Naive thymus-derived CD4-positive, alpha-beta T cell (primary cell): ENCODE data around the gene CLCN7. TPM values are rescaled to one million over a fixed set of nuclear protein-coding genes. Genes with fewer than 3 reads are reported as not detected.
A peak's percentile ranks its signal among the peaks of the same experiment; 100 is the strongest.

Experiments used
- ATAC-seq: fragments of 150-1000 bp; cut with Tn5 transposase; 2 replicates; pipeline ENCODE4 v1.10.0; 2021; ENCODE audit warnings: mild to moderate bottlenecking, moderate library complexity
- CTCF ChIA-PET: fragments of 350-600 bp; sonication (Branson Sonifier 250); formaldehyde crosslinking; loops from one replicate; lab custom pipeline; 2021; ENCODE audit warnings: antibody characterized with exemption; lab: Charles Lee
- POLR2A ChIA-PET: fragments of 350-600 bp; sonication (Branson Sonifier 250); formaldehyde crosslinking; loops from one replicate; lab custom pipeline; 2021; ENCODE audit warnings: antibody characterized with exemption, inconsistent platforms; lab: Charles Lee
- DNase-seq, 9 donors: peaks; one replicate each; pipeline versions ENCODE4 v3.0.0 to v3.0.0-alpha.2; 2020 to 2022; ENCODE audit warnings: mixed read lengths in 1 of 9
- H3K27ac ChIP-seq: one replicate; pipeline ENCODE4 v1.7.0; 2013; ENCODE audit warnings: mild to moderate bottlenecking, low read depth, low read length, moderate library complexity
- H3K27me3 ChIP-seq, 2 donors: one replicate each; pipeline ENCODE4 v1.7.0; 2013; ENCODE audit warnings: low read length in 2 of 2, mild to moderate bottlenecking in 2 of 2, moderate library complexity in 2 of 2; ENCODE audit not compliant: control insufficient read depth in 2 of 2, insufficient read depth in 2 of 2
- H3K36me3 ChIP-seq, 3 experiments: 1 replicate in 2 of 3; 2 replicates in 1 of 3; pipeline ENCODE4 v1.7.0; 2013; ENCODE audit warnings: low read length in 3 of 3, mild to moderate bottlenecking in 3 of 3, moderate library complexity in 1 of 3; ENCODE audit not compliant: insufficient read depth in 3 of 3, control insufficient read depth in 2 of 3
- H3K4me1 ChIP-seq, 2 donors: one replicate each; pipeline ENCODE4 v1.7.0; 2013; ENCODE audit warnings: low read length in 2 of 2, mild to moderate bottlenecking in 2 of 2, moderate library complexity in 1 of 2; ENCODE audit not compliant: control insufficient read depth in 2 of 2, insufficient read depth in 2 of 2
- H3K4me3 ChIP-seq: 2 replicates; pipeline ENCODE4 v1.7.0; 2013; ENCODE audit warnings: mild to moderate bottlenecking, low read length
- H3K9me3 ChIP-seq, 3 experiments: 1 replicate in 2 of 3; 2 replicates in 1 of 3; pipeline ENCODE4 v1.7.0; 2013; ENCODE audit warnings: low read length in 3 of 3; ENCODE audit not compliant: control insufficient read depth in 2 of 3
- H3K27ac Mint-ChIP-seq, 9 donors: one replicate each; pipeline ENCODE4 v1.8.0; 2020 to 2022; ENCODE audit warnings: mixed read lengths in 9 of 9, mild to moderate bottlenecking in 8 of 9, moderate library complexity in 5 of 9, inconsistent platforms in 2 of 9
- H3K27me3 Mint-ChIP-seq, 5 donors: one replicate each; pipeline ENCODE4 v1.8.0; 2021 to 2022; ENCODE audit warnings: mixed read lengths in 5 of 5, mild to moderate bottlenecking in 1 of 5
- H3K36me3 Mint-ChIP-seq, 5 donors: one replicate each; pipeline ENCODE4 v1.8.0; 2020 to 2022; ENCODE audit warnings: mixed read lengths in 5 of 5, mild to moderate bottlenecking in 3 of 5, inconsistent platforms in 1 of 5
- H3K4me1 Mint-ChIP-seq, 7 donors: one replicate each; pipeline ENCODE4 v1.8.0; 2020 to 2022; ENCODE audit warnings: mixed read lengths in 7 of 7, mild to moderate bottlenecking in 3 of 7, inconsistent platforms in 1 of 7
- H3K4me3 Mint-ChIP-seq, 10 donors: one replicate each; pipeline ENCODE4 v1.8.0; 2020 to 2022; ENCODE audit warnings: mild to moderate bottlenecking in 10 of 10, mixed read lengths in 10 of 10, moderate library complexity in 6 of 10, inconsistent platforms in 2 of 10
- H3K9me3 Mint-ChIP-seq, 11 donors: one replicate each; pipeline ENCODE4 v1.8.0; 2020 to 2022; ENCODE audit warnings: mixed read lengths in 11 of 11, mild to moderate bottlenecking in 4 of 11, inconsistent platforms in 1 of 11, moderate library complexity in 1 of 11
- intact Hi-C, 2 donors: fragments of 100-400 bp; cut with micrococcal nuclease; formaldehyde crosslinking; loops; one replicate each; pipeline ENCODE4 v1.15.1; 2023
- polyA plus RNA-seq, 2 donors: library from polyadenylated mRNA; unstranded; fragments of 300-500 nt; fragmentation: Illumina TruSeq; gene quantifications; one replicate each; pipeline ENCODE4 v1.2.3, GENCODE V29; 2021
- total RNA-seq, 6 experiments: library from RNA in 5 of 6; stranded (reverse) in 5 of 6; gene quantifications; 1 replicate in 5 of 6; 2 replicates in 1 of 6; pipeline ENCODE4 v1.2.3 and lab custom pipeline; 2021 to 2026

The CLCN7 gene
- total and polyA plus RNA-seq, 7 experiments from 2014 or later = 17.0 to 140 (median 106) TPM

DNA sequence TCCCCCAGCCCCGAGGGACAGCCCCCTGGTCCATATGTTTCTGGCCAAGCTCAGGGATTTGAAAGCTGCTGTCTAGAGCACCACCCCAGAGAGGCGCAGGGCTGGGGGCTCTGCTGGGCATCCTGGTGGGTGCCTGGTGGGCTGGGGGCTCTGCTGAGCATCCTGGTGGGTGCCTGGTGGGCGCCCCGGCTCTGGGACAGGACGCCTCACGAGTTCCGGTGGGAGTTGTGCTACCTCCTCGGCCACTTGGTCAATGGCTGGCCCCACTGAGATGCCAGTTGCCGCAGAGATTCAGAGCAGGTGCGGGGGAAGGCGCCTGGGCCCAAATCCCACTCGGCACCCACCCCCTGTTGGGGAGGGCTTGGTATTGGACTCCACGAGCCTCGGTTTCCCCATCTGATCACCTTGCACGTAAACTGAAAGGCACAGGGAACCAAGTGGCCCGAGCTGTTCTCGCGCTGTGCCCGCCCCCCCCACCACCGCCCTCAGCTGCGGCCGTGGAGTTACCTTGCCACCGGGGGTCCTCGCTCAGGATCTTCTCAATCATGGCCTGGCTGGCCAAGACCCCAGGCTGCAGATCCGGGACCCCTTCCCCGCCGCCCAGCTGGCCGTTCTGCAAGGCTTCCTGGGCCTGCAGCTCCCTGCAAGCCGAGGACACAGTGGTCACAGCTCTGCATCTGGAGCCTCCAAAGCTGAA lies 73.6 kb downstream of the CLCN7 start:
- intact Hi-C loops = no loop called here
- H3K27ac Mint-ChIP-seq = no peak overlapping the region
- ChIA-PET CTCF (no interaction called here), POLR2A (interaction anchor here (0.9 kb wide), 1 partner anchor 13 kb away, joined by 3 read pairs; the partner anchor contains the start of gene UNKL)
- DNase-seq = no peak
- no peak overlapping the region for H3K27ac ChIP-seq
- H3K9me3 Mint-ChIP-seq = peaks cover 0 to 2% (median 0%) of the 10 kb centered on the region in 11 donors
- H3K36me3 ChIP-seq = peaks cover 0 to 75% (median 21%) of the 10 kb centered on the region in 3 experiments
- no peaks in the 10 kb centered on the region for H3K9me3 ChIP-seq
- H3K4me1 ChIP-seq = no peaks in the 10 kb centered on the region
- H3K36me3 Mint-ChIP-seq = peaks cover 0 to 27% (median 5%) of the 10 kb centered on the region in 5 donors
- ATAC-seq = no peak
- no peak overlapping the region for H3K4me3 Mint-ChIP-seq
- H3K27me3 Mint-ChIP-seq = no peaks in the 10 kb centered on the region
- H3K27me3 ChIP-seq = no peaks in the 10 kb centered on the region
- peaks cover 0 to 17% (median 12%) of the 10 kb centered on the region in 7 donors for H3K4me1 Mint-ChIP-seq
- H3K4me3 ChIP-seq = no peak overlapping the region

DNA sequence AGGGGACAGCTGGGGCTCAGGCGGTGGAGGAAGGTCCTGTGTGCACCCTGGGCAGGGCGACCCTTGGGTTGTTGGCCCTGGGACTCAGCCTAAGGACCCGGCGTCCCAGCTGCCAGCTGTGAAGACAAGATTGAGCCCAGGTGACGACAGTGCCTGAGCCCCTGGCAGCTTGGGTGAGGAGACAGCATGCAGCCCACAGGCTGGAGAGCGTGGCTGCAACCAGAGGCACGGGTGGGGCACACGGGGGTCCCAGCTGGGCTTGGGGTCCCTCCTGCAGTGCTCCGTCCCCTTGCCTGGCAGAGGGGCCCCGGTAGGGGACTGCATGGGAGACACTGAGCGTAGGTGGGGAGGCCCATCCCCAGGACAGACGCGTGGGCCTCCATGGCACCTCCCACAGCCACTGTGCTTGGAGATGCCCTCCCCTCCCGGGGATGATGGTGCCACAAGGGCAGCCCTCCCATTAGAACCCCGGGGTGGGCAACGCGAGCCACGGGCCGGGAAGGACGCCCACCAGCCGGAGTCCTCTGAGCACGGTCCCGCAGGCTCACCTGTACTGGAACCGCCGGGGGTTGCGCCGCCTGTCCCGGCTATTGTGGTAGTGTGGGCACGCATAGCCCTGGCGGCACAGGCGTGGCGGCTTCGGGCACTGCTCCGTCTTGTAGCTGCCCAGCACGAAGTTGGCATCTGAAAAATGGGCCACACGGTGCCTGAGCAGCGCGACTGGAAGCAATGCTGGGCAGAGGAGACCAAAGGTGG lies 75.8 kb downstream of the CLCN7 start:
- Histone ChIP-seq H3K36me3 (peaks cover 0 to 81% (median 18%) of the 10 kb centered on the region in 3 experiments), H3K9me3 (no peaks in the 10 kb centered on the region), H3K27ac (no peak overlapping the region), H3K27me3 (no peaks in the 10 kb centered on the region), H3K4me3 (no peak overlapping the region), H3K4me1 (no peaks in the 10 kb centered on the region)
- CTCF ChIA-PET = no interaction called here
- H3K9me3 Mint-ChIP-seq = peaks cover 0 to 2% (median 0%) of the 10 kb centered on the region in 11 donors
- POLR2A ChIA-PET = interaction anchor here (0.7 kb wide), 1 partner anchor 87 kb away, joined by 3 read pairs; no protein-coding TSS in a partner anchor
- intact Hi-C loops = no loop called here
- peaks cover 0 to 28% (median 5%) of the 10 kb centered on the region in 5 donors for H3K36me3 Mint-ChIP-seq
- DNase-seq (no peak), ATAC-seq (no peak)
- H3K4me1 Mint-ChIP-seq = peaks cover 0 to 7% (median 4%) of the 10 kb centered on the region in 7 donors
- no peak overlapping the region for H3K4me3 Mint-ChIP-seq
- peak overlapping the region in 1 of 9 donors; percentile 56 for H3K27ac Mint-ChIP-seq
- H3K27me3 Mint-ChIP-seq = no peaks in the 10 kb centered on the region

DNA sequence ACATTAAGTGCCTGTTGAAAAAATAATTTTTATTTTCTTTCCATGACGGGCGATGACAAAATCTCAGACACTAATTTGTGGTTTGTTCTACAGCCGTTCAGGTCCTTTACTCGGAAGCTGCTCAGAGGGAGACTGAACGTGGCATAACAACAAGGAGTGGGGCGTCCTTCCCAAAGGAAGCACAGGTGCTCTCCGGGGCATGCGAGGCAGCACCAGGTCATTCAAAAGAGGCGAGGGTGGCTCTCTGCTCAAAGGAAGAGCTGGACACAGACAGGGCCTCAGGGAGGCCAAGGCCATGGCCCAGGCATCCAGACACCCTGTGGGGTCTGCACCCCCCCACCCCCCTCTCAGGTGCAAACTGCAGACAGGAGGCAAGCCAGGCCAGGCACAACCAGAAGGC lies 76.5 kb downstream of the CLCN7 start:
- ChIA-PET CTCF (no interaction called here), POLR2A (no interaction called here)
- peaks cover 0 to 4% (median 2%) of the 10 kb centered on the region in 7 donors for H3K4me1 Mint-ChIP-seq
- no peaks in the 10 kb centered on the region for H3K27me3 Mint-ChIP-seq
- no peak overlapping the region for H3K4me3 Mint-ChIP-seq
- H3K27ac Mint-ChIP-seq = peak overlapping the region in 1 of 9 donors; percentile 56
- DNase-seq (no peak), ATAC-seq (no peak)
- Histone ChIP-seq H3K36me3 (peaks cover 0 to 81% (median 18%) of the 10 kb centered on the region in 3 experiments), H3K4me1 (no peaks in the 10 kb centered on the region), H3K4me3 (no peak overlapping the region), H3K27ac (no peak overlapping the region), H3K27me3 (no peaks in the 10 kb centered on the region), H3K9me3 (no peaks in the 10 kb centered on the region)
- peaks cover 0 to 27% (median 5%) of the 10 kb centered on the region in 5 donors for H3K36me3 Mint-ChIP-seq
- peaks cover 0 to 2% (median 0%) of the 10 kb centered on the region in 11 donors for H3K9me3 Mint-ChIP-seq
- intact Hi-C loops = no loop called here

DNA sequence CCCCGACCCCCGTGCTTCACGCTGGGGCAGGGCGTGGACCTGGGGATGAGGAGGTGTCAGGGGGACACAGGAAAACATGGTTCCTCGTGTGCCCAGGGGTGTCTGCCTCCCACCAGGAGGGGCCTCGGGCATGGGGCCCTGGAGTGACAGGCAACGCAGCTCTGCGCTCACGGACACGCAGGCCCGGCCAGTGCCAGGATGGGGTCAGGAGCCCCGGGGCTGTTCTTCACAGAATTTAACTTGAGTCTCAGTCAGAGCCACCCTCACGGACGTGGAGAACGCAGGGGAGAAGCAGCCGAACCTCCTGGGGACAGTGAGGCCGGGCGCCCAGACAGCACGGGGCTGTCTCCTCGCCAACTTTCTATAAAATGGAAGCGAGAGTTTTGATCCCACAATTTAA lies 77.0 kb downstream of the CLCN7 start:
- Histone ChIP-seq H3K9me3 (no peaks in the 10 kb centered on the region), H3K27ac (no peak overlapping the region), H3K27me3 (no peaks in the 10 kb centered on the region), H3K36me3 (peaks cover 0 to 81% (median 19%) of the 10 kb centered on the region in 3 experiments), H3K4me3 (no peak overlapping the region), H3K4me1 (no peaks in the 10 kb centered on the region)
- Mint-ChIP-seq H3K4me3 (no peak overlapping the region), H3K27me3 (no peaks in the 10 kb centered on the region), H3K9me3 (peaks cover 0 to 2% (median 0%) of the 10 kb centered on the region in 11 donors), H3K4me1 (peaks cover 0 to 4% (median 0%) of the 10 kb centered on the region in 7 donors), H3K27ac (no peak overlapping the region), H3K36me3 (peaks cover 0 to 26% (median 5%) of the 10 kb centered on the region in 5 donors)
- POLR2A ChIA-PET = no interaction called here
- no peak for DNase-seq
- no peak for ATAC-seq
- intact Hi-C loops = no loop called here
- CTCF ChIA-PET = no interaction called here

DNA sequence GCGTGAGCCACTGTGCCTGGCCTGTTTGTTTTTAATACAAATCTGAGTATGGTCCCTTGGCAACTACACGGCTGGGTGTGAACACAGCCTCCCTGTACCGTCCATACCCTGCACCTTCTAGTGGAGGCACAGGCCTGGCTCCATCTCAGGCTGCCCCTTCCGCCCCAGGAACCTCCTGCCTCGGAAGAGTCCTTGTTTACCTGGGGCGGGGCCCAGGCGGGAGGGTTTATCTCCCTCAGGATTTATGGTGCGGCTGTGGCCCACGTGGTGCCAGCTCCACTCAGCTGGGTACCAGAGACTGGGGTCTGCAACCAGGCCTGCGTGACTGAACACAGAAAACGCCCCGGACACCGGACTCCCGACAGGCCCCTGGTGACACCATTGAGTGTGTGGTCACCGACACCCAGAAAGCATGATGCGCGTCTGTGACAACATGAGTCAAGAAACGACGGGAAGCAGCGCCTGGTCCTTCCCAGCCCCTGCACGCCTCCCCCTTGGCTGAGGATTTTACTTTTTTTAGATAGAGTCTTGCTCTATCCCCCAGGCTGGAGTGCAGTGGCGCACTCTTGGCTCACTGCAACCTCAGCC lies 79.3 kb downstream of the CLCN7 start:
- intact Hi-C loops = no loop called here
- Mint-ChIP-seq H3K9me3 (peaks cover 0 to 4% (median 0%) of the 10 kb centered on the region in 11 donors), H3K27ac (no peak overlapping the region), H3K4me3 (no peak overlapping the region), H3K36me3 (peaks cover 0 to 21% (median 0%) of the 10 kb centered on the region in 5 donors), H3K4me1 (peaks cover 0 to 2% (median 0%) of the 10 kb centered on the region in 7 donors), H3K27me3 (no peaks in the 10 kb centered on the region)
- CTCF ChIA-PET = no interaction called here
- no peak for ATAC-seq
- POLR2A ChIA-PET = no interaction called here
- no peak for DNase-seq
- H3K9me3 ChIP-seq = no peaks in the 10 kb centered on the region
- no peaks in the 10 kb centered on the region for H3K4me1 ChIP-seq
- H3K4me3 ChIP-seq = no peak overlapping the region
- H3K27ac ChIP-seq = no peak overlapping the region
- peaks cover 0 to 78% (median 15%) of the 10 kb centered on the region in 3 experiments for H3K36me3 ChIP-seq
- H3K27me3 ChIP-seq = no peaks in the 10 kb centered on the region
